Measurements from ENCODE around the gene KARS1.

GRCh38 chr16:75635036-75635435 lies 12.4 kb downstream of the KARS1 start:
- TF ChIP-seq CTCF (conservative IDR thresholded peaks at IDR 0.05; ENCODE audit: low read length) (no peak), EZH2phosphoT487 (IDR thresholded peaks at IDR 0.05; ENCODE audit: borderline replicate concordance, low read depth, low read length) (no peak)
